Measurements from ENCODE around the gene PLAAT4.

PLAAT4 gene, protein sequence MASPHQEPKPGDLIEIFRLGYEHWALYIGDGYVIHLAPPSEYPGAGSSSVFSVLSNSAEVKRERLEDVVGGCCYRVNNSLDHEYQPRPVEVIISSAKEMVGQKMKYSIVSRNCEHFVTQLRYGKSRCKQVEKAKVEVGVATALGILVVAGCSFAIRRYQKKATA

DNA sequence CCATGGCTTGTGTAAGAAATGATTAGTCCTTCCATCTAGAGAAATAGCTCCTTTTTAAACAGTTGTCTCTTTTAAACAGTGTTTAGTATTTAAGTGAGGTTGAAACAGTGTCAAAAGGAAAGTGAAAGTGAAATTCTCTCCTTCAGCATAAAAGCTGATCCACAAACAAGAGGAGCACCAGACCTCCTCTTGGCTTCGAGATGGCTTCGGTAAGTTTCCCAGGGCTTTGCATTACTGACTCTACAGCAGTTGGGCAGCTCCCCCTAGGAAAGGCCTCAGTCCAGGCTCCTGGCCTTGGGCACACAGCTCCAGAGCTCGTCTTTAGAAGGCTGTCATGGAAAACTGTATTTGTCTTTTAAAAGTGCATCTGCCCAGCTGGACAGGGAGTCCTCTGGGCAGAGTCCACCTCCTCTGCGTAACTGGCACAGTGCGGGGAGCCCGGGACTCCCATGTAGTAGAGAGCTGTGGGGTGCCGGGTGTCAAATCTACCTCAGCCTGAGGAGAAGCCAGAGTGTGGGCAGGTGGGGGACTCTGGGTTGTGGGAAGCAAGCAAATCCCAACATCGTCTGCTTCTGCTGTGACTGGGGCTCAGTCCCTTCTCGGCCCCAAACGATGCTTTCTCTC lies at the start of gene PLAAT4:
PLAAT4 (plus strand) TSS at position 140 of the 624 bp plus-strand sequence; CDS start at position 201, 61 bp downstream.
- no peak for DNase-seq (ENCODE audit: low read depth in 3 of 3, low spot score in 1 of 3)

DNA sequence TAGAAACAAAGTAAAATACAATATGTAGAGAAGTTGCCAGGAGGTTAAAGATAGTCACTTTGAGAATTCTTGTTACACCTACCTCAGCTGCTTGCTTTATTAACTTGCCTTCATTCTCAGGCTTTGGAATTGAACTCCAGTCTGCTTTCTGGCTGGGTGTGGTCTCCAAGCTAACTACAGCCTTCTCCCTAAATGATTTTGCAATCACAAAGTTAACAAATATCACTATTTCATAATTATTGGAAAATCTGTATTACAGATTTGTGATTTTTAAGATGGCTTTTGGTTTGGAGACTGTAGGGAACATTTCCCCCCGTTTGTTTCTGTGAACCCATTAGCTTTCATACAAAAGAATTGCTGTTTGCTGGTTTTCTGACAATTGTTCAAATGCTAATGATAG lies 47.8 kb upstream of the PLAAT4 start:
- DNase-seq (ENCODE audit: low read depth in 3 of 3, low spot score in 1 of 3): no peak

DNA sequence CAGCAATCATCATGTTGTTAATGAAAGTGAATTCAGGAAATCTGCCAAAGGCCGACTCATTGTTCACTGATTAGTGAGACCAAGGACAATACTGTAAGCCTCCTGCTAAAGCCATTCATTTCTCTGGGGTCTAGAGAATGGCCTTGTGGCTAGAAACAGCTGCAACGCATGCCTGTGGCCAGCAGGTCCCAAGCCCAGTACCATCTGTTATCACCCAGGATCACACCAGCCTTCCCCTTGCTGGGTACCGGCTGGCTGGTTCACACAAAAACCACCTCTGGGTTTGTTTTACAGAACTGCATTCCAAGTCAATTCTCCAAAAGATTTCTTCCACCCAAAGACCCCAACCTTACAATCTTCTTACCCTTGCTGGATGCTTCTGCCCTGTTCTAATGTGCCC lies 46.7 kb upstream of the PLAAT4 start:
- DNase-seq (ENCODE audit: low read depth in 3 of 3, low spot score in 1 of 3): no peak

DNA sequence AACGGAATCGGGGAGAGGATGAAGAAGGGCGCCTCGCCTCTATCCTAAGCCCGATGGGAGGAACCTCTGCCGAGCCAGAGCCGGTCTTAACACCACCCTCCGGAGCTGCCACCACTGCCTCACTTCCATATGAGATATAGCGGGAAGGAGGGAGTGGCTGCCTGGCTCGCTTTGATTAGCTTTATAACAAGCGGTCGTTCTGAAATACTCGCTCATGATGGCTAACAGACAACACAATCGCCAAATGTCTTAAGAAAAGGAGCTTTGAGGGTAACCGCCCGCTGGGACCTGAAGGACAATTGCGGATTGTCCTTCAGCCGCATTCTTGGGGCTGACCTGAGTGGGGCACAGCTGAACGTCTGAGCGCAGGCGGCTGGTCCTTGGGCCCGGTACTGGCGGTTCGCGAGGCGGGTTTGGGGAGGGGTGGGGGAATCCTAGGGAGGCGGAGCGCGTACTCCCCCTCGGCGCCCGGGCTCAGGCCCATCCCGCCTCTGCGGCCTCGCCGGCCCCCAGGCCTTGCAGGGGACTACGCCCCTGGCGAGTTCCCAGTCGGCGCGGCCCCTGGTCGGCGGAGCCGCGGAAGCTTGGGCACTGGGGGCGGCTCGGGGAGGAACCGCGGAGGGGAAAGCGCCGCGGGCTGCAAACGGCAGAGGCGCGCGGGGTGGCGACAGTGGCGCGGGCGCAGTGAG lies 45.9 kb upstream of the PLAAT4 start, which contains the start of gene PLAAT5:
PLAAT5 (minus strand) TSS at position 617 of the 689 bp plus-strand sequence; CDS start at position 484, 133 bp downstream.
- DNase-seq (ENCODE audit: low read depth in 3 of 3, low spot score in 1 of 3): no peak

DNA sequence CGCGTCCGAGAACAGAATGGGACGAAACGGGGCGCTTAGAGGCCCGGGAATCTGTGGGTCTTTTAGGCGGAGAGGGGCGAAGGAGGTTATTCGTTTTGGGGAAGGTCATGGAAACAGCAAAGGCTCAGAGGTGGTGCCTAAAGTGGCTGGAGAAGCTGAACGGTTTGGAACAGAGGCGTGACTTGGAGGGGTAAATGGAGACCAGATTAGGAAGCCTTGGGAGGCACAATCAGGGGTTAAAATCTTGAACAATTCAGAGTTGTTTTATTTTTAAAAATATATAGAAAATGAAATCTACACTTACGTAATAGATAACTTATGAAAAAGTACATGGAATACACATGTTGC lies 45.4 kb upstream of the PLAAT4 start:
- DNase-seq (ENCODE audit: low read depth in 3 of 3, low spot score in 1 of 3): no peak

DNA sequence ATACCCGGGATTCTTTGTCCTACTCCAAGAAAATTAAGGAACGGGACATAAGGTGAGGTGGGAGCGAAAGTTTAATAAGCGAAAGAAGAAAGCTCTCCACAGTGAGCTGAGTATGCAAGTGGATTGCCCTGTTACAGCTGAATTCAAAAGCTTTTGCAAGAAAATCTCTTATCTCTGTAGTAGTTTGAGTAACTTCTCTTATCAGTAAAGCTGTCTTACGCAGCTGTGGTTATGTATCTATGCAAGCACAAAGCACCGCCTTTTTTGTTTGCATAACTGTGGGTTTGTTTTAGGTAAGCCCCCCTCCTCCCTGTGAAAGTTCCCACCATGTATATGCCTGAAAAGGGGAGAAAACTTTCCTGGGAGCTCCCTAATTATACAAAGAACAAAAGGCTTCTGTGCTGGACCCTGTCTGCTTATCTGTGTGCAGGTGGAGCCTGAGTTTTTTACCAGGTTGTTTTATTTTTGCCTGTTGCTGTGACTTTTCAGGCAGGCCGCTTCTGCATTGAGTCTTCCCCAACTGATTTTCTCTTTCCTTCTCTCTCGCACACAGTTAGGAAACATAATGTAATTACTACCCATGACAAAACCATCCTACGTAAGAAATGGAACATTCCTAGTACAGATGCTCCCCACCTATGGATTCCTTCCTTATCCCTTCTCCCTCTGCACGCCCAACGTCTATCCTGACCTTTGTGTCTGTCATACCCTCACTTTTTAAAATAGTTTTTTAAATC lies 44.8 kb upstream of the PLAAT4 start:
- no peak for DNase-seq (ENCODE audit: low read depth in 3 of 3, low spot score in 1 of 3)

DNA sequence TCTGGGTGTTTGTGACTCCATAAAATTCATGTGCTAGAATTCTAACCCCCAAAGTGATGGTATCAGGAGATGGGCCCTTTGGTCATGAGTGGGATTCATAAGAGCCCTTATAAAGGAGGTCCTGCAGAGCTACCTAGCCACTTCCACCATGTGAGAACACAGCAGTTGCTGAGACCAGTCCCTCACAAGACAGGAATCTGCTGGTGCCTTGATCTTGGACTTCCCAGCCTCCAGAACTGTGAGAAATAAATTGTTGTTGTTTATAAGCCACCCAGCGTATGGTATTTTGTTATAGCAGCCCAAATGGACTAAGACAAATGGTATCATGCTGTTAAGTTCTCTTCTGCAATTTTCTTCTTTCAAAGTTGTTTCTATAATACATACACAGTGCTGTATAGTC lies 44.2 kb upstream of the PLAAT4 start:
- no peak for DNase-seq (ENCODE audit: low read depth in 3 of 3, low spot score in 1 of 3)

DNA sequence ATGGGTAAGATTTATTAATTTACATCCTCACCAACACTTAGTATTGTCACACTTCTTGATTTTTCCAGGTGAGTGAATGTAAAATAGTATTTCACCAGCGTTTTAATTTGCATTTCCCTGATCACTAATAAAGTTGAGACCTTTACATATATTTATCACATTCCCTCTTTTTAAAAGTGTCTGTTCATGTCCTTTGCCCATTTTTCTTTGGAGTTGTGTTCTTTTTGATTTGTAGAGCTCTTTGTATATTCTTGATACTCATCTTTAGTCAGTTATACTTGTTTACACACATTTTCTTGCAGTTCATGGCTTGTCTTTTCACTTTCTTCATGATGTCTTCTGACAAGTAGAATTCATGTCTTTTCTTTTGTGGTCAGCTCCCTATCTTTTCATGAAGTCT lies 43.5 kb upstream of the PLAAT4 start:
- no peak for DNase-seq (ENCODE audit: low read depth in 3 of 3, low spot score in 1 of 3)

DNA sequence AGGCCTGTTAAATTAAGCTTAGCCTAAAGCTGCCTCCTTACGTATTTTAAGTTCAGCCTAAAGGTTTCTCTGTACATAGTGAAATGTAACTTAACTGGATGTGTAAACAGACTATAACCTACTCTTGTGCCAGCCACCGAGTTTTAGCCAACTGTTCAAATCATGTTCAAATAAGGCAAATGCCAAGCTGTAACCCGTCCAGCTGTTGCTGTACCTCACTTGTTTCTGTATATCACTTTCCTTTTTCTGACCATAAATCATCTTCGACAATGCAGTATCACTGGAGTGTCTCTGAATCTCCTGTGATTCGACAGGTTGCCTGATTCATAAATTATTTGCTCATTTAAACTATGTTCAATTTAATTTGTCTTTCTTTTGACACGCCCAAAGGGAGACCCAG lies 41.6 kb upstream of the PLAAT4 start:
- DNase-seq (ENCODE audit: low read depth in 3 of 3, low spot score in 1 of 3): no peak

DNA sequence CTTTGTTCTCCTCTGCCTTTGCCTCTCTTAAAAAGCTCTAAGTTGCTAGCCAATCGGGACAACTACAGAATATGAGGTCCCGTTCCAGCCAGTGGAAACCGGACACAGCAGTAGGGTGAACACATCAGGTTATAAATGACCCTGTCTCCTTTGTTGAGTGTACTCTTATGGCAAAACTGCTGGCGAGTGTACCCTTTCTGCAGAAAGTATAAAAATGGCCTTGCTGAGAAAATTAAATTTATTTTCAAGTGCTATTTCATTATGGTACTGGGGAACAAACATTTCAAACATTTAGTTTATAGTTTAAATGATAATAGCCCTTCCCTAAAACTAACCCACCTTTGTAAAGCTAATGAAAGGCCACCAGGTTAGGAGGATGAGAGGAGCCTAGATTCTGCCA lies 36.7 kb upstream of the PLAAT4 start:
- DNase-seq (ENCODE audit: low read depth in 3 of 3, low spot score in 1 of 3): no peak

DNA sequence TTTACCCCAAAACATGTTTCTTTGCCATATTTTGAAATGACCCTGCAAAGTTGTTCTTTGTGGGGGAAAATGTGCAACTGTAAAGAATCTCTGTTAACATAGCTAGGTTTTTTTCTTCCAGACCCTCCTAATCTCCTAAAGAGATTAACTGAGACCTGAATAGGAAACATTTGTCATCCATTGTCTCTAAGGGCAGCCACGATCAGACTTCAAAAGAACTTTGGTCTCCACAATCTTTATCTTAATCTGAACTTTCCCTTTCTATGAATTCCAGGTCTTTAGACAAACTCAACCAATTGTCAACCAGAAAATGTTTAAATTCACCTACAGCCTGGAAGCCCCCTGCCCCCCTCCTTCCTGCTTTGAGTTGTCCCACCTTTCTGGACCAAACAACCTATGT lies 35.4 kb upstream of the PLAAT4 start:
- no peak for DNase-seq (ENCODE audit: low read depth in 3 of 3, low spot score in 1 of 3)

DNA sequence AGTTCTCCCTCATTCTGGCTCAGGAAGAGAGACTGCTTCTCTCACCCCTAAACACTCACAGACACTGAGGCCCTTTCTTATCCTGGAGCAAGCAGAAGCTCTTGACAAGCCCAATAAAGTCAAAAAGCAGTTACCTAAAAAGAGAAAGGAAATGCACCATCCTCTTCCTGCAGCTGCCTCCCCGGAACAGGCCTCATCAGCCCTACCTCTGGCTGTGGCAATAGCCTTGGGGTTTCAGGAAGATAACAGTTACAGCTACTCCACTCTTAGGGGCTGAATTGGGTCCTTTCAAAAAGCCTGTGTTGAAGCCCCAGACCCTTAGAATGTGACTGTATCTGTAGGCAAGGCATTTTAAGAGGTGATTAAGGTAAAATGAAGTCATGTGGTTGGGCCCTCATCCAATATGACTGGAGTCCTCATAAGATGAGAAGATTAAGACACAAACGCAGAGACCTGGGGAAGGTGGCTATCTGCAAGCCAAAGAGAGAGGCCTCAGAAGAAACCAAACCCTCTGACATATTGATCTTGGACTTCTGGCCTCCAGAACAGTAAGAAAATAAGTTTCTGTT lies 34.3 kb upstream of the PLAAT4 start:
- DNase-seq (ENCODE audit: low read depth in 3 of 3, low spot score in 1 of 3): no peak

DNA sequence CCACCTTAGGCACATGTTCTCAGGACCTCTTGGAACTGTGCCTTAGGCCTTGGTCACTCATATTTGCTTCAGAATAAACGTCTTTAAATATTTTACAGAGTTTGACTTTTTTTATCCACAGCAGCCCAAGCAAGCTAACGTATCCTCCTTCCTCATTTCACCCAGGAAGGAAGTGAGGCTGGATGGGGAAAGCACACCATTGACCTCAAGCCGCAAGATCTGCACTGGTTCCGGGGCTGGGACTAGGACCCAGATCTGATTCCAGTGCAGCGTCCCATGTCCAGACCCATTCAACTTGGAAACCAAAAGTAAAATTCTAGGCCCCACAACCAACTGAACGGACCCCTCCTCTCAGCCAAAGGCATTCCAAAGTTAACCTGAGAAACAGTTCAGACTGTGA lies 33.1 kb upstream of the PLAAT4 start:
- no peak for DNase-seq (ENCODE audit: low read depth in 3 of 3, low spot score in 1 of 3)

DNA sequence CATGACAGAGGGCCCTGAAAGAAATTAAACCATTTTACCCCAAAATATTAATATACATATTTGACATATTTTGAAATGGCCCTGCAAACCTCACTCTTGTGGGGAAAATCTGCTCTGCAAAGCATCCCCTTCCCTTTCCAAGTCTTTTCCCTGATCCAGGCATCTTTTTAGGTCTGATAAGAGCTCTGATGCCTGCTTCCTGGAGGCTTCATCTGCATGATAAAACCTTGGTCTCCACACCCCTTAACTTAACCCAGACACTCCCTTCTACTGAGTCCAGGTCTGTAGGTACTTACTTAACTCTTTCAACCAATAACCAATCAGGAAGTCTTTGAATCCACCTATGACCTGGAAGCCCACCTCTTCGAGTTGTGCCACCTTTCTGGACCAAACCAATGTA lies 32.6 kb upstream of the PLAAT4 start:
- no peak for DNase-seq (ENCODE audit: low read depth in 3 of 3, low spot score in 1 of 3)

DNA sequence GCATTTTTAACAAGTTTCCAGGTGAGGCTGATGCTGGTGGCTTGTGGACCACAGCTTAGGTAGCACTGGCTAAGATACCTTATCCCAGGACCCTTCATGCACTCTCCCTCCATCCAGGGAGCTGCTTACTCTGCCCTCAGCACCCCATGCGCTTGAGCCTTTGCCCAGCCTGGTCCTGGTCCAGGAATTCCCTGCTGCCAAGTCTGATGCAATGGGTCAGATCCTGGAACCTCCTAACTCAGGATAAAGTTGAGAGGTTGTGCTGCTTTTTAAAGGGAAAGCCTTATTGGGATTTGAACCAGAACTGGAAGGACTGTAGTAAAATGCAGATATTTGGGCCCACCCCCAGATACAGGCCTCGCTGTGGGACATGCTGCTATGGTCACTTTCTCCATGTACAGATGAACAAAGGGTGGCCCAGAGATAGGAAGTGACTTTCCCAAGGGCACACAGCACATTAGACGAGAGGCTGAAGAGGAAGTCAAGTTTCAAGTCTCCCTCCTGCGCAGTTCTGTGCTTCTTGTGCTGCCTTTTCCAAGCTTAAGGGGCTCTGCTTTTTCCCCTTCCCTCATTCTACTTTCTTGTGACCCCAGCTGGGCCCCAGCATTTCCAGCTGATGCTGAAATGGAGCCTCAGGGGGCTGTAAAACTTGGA lies 31.5 kb upstream of the PLAAT4 start:
- DNase-seq (ENCODE audit: low read depth in 3 of 3, low spot score in 1 of 3): no peak

DNA sequence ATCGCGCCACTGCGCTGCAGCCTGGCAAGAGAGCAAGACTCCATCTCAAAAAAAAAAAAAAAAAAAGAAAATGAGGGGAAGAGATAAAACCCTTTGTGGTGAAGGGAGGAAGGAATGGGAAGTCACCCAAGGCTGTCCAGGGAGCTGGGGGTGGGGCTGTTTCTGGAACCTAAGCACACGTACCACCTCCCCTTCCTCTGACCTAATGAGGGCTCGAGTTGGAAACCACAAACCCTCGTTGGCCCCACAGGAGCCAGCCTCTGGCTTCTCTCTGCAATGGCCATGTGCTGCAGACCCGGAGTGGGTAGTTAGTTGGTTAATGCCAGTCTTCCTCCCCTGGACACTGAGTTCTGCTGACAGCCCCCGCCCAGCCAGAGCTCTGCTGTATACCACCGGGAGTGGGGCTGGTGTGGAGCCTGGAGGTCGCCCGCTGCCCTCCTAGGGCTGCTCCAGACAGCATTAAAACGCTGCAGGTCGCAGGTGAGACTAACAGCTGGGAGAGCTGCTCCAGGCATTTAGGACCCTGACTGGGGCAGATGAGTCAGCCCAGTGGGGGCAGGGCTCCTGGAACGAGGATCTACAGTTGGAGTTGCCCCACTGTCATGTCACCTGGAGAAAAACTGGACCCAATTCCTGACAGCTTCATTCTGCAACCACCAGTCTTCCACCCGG lies 30.6 kb upstream of the PLAAT4 start, which contains the start of gene LGALS12:
LGALS12 (plus strand) TSS at position 228 of the 672 bp plus-strand sequence; CDS start at position 603, 375 bp downstream.
- no peak for DNase-seq (ENCODE audit: low read depth in 3 of 3, low spot score in 1 of 3)

DNA sequence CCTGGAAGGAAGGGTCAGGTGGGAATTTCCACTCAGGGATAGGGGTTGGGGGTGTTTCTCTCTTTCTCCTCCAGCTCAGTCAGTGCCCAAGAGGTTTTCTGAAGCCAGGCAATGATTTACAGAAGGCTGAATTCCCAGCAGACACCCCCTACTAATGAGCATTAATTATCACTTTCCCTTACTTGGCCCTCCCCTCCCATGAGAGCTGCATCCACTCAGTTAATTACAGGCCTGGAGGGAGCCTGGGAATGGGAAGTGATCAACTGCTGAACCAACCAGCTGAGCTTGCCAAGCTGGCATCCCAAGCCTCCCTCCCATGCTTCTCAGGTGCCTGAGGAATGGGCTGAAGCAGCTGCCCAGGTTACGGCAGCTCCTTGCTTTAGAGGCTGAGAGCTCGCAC lies 29.7 kb upstream of the PLAAT4 start:
- DNase-seq (ENCODE audit: low read depth in 3 of 3, low spot score in 1 of 3): no peak

DNA sequence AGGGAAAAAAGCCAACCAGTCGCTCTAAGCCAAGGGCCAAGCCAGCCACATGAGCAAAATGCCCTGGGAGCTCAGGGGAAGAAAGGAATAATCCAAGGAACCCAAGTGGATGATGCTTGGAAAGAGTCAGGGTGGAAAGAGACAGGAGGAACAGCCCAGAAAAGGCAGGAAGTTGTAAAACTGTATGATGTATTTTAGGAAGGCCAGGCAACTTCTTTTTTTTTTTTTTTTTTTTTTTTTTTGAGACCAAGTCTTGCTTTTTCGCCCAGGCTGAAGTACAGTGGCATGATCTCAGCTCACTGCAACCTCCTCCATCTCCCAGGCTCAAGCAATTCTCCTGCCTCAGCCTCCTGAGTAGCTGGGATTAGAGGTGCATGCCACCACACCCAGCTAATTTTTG lies 29.1 kb upstream of the PLAAT4 start:
- DNase-seq (ENCODE audit: low read depth in 3 of 3, low spot score in 1 of 3): no peak

DNA sequence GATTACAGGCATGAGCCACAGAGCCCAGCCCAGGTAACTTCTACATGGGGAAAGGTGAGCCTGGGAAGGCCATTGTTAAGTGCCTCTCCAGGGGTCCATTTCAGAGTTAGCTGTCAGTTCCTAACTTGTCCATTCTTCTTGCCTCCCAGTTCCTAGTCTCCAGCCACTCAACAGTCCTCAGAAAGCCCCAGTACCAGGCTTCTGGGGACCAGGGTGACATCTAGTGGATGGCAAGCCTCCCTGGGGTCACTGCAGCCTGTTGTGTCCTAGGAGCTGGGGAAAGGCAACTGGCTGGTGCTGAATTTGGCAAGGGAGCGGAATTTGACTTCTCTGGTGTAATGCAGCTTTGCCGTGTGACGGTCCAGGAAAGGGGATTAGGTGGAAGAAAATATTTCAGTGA lies 28.6 kb upstream of the PLAAT4 start:
- DNase-seq (ENCODE audit: low read depth in 3 of 3, low spot score in 1 of 3): no peak

DNA sequence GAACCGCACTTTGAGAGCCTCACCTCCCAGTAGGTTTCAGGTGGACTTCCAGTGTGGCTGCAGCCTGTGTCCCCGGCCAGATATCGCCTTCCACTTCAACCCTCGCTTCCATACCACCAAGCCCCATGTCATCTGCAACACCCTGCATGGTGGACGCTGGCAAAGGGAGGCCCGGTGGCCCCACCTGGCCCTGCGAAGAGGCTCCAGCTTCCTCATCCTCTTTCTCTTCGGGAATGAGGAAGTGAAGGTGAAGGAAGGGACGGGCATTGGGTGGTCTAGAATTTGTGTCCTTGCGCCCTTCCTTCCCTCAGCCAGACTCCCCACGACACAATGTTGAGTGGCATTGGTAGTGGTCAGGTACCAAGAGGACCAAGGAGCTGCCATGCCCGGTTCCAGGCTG lies 27.9 kb upstream of the PLAAT4 start:
- no peak for DNase-seq (ENCODE audit: low read depth in 3 of 3, low spot score in 1 of 3)
